Mammary epithelial cell (primary cell): ENCODE data around the gene KAZN.

Experiments
- CTCF ChIP-seq, 2 donors: IDR thresholded peaks in 1 of 2; conservative IDR thresholded peaks in 1 of 2; 2 replicates each; pipeline ENCODE4 v1.5.1; 2011 to 2012; ENCODE audit warnings: inconsistent platforms in 2 of 2, low read length in 2 of 2, mild to moderate bottlenecking in 2 of 2, control low read depth in 1 of 2, low read depth in 1 of 2; ENCODE audit not compliant: insufficient read depth in 1 of 2; ENCODE audit errors: extremely low read depth in 1 of 2
- EZH2 ChIP-seq: IDR thresholded peaks from 2 replicates; pipeline ENCODE4 v1.6.1; 2012; ENCODE audit warnings: low read length, inconsistent platforms, borderline replicate concordance

GRCh38 chr1:15117671-15118325 lies 519.3 kb downstream of the KAZN start:
- TF ChIP-seq CTCF (conservative IDR thresholded peaks at IDR 0.05 in 1 of 2, IDR thresholded peaks at IDR 0.05 in 1 of 2; ENCODE audit: extremely low read depth in 1 of 2, insufficient read depth in 1 of 2, low read depth in 1 of 2, low read length in 2 of 2) (no peak), EZH2 (no peak)
